A549 (cell line): ENCODE data around the gene MGST2. TPM values are rescaled to one million over a fixed set of nuclear protein-coding genes. Genes with fewer than 3 reads are reported as not detected.
"Not testable (repeated sequence)": the region's sequence is repeated elsewhere in the genome, so short reads cannot be mapped to it uniquely, and the experiment has no call there.

Source experiments
- ATAC-seq, 2 experiments: fragments of 200-7000 bp in 1 of 2; fragments of >200 bp in 1 of 2; cut with Nextera tagmentation in 1 of 2; cut with Tn5 transposase in 1 of 2; 3 replicates each; pipeline versions ENCODE4 v1.8.0 to v1.9.1; 2018 to 2020; ENCODE audit warnings: mild to moderate bottlenecking in 1 of 2, moderate library complexity in 1 of 2
- CTCF ChIA-PET: fragments of 300-600 bp; sonication (Branson Sonifier 250); formaldehyde crosslinking; extraction: SDS; loops from one replicate; lab custom pipeline; 2021; ENCODE audit warnings: antibody characterized with exemption, inconsistent platforms; lab: Yijun Ruan, JAX
- POLR2A ChIA-PET: fragments of 350-600 bp; formaldehyde crosslinking; extraction: SDS; loops from one replicate; lab custom pipeline; 2021; ENCODE audit warnings: antibody characterized with exemption, inconsistent platforms; lab: Yijun Ruan, JAX
- DNase-seq, 2 experiments: peaks; one replicate each; pipeline versions ENCODE4 v3.0.0 to v3.0.0-alpha.2; 2011 to 2016; ENCODE audit warnings: low read depth in 1 of 2, low spot score in 1 of 2
- FAIRE-seq: peaks from 2 replicates; lab custom pipeline; 2011; peaks lifted over from hg19 to GRCh38; lab: Jason Lieb, UNC
- H3K27ac ChIP-seq, 2 experiments: fragments of >200 bp; sonication (Bioruptor Twin); formaldehyde crosslinking; 3 replicates each; pipeline ENCODE4 v1.5.1; 2016 to 2017
- H3K4me1 ChIP-seq: fragments of >200 bp; sonication (Bioruptor Twin); formaldehyde crosslinking; 3 replicates; pipeline ENCODE4 v1.6.1; 2016
- H3K4me2 ChIP-seq: fragments of >200 bp; sonication (Bioruptor Twin); formaldehyde crosslinking; 3 replicates; pipeline ENCODE4 v1.6.1; 2016
- H3K4me3 ChIP-seq: fragments of >200 bp; sonication (Bioruptor Twin); formaldehyde crosslinking; 3 replicates; pipeline ENCODE4 v1.5.1; 2016
- H3K9me3 ChIP-seq: fragments of >200 bp; sonication (Bioruptor Twin); formaldehyde crosslinking; 3 replicates; pipeline ENCODE4 v1.6.1; 2016
- ATOH8 ChIP-seq: fragments of 250-450 bp; sonication (Bioruptor Pico); IDR thresholded peaks from 2 replicates; pipeline ENCODE4 v1.5.0; 2020; ENCODE audit warnings: low read depth, mild to moderate bottlenecking, moderate library complexity
- BHLHE40 ChIP-seq: IDR thresholded peaks from 2 replicates; pipeline ENCODE4 v1.6.1; 2012; ENCODE audit warnings: low read depth, low read length, inconsistent platforms
- CBX8 ChIP-seq: fragments of 200-600 bp; sonication (generic); IDR thresholded peaks from 2 replicates; pipeline ENCODE4 v1.6.1; 2016
- CHD4 ChIP-seq: fragments of 200-600 bp; sonication (generic); IDR thresholded peaks from 2 replicates; pipeline ENCODE4 v1.6.1; 2016; ENCODE audit warnings: antibody characterized with exemption, mild to moderate bottlenecking, borderline replicate concordance
- EHF ChIP-seq: fragments of 250-450 bp; sonication (Bioruptor Pico); IDR thresholded peaks from 2 replicates; pipeline ENCODE4 v1.5.0; 2020; ENCODE audit warnings: mild to moderate bottlenecking
- EHMT2 ChIP-seq: fragments of 200-600 bp; sonication (generic); IDR thresholded peaks from 2 replicates; pipeline ENCODE4 v1.6.1; 2016; ENCODE audit warnings: antibody characterized with exemption, low read depth, mild to moderate bottlenecking, moderate library complexity
- FOXS1 ChIP-seq: fragments of 250-450 bp; sonication (Bioruptor Pico); IDR thresholded peaks from 2 replicates; pipeline ENCODE4 v1.5.0; 2020; ENCODE audit warnings: mild to moderate bottlenecking, moderate library complexity
- GATA3 ChIP-seq: IDR thresholded peaks from 2 replicates; pipeline ENCODE4 v1.6.1; 2012; ENCODE audit warnings: borderline replicate concordance
- HDAC2 ChIP-seq: fragments of 200-600 bp; sonication (generic); IDR thresholded peaks from 2 replicates; pipeline ENCODE4 v1.6.1; 2016
- JUNB ChIP-seq: fragments of >200 bp; sonication (Bioruptor Twin); formaldehyde crosslinking; IDR thresholded peaks from 2 replicates; pipeline ENCODE4 v1.6.1; 2016
- KDM5A ChIP-seq: fragments of 200-600 bp; sonication (generic); IDR thresholded peaks from 2 replicates; pipeline ENCODE4 v1.6.1; 2016; ENCODE audit warnings: antibody characterized with exemption, mild to moderate bottlenecking
- NFE2L2 ChIP-seq: fragments of 150-350 bp; conservative IDR thresholded peaks from 2 replicates; pipeline ENCODE4 v1.6.1; 2014; ENCODE audit warnings: low read length
- PHF8 ChIP-seq: fragments of 200-600 bp; sonication (generic); IDR thresholded peaks from 2 replicates; pipeline ENCODE4 v1.6.1; 2016; ENCODE audit warnings: low read depth, mild to moderate bottlenecking, antibody characterized with exemption, moderate library complexity, borderline replicate concordance
- POLR2A ChIP-seq: IDR thresholded peaks from 2 replicates; pipeline ENCODE4 v1.6.1; 2012; ENCODE audit warnings: mild to moderate bottlenecking, low read length
- RARB ChIP-seq: fragments of 250-450 bp; sonication (Bioruptor Pico); IDR thresholded peaks from 2 replicates; pipeline ENCODE4 v1.8.0; 2021; ENCODE audit warnings: mild to moderate bottlenecking, moderate library complexity
- RCOR1 ChIP-seq: fragments of 150-350 bp; IDR thresholded peaks from 2 replicates; pipeline ENCODE4 v1.6.1; 2014; ENCODE audit warnings: antibody characterized with exemption, low read length, low read depth
- RFX5 ChIP-seq: fragments of 450-650 bp; IDR thresholded peaks from 2 replicates; pipeline ENCODE4 v1.7.1; 2014; ENCODE audit warnings: antibody characterized with exemption, mild to moderate bottlenecking, moderate library complexity
- RNF2 ChIP-seq: fragments of 200-600 bp; sonication (generic); IDR thresholded peaks from 2 replicates; pipeline ENCODE4 v1.6.1; 2016; ENCODE audit warnings: low read depth, mild to moderate bottlenecking, antibody characterized with exemption, moderate library complexity, borderline replicate concordance
- TFCP2L1 ChIP-seq: fragments of 250-450 bp; sonication (Bioruptor Pico); IDR thresholded peaks from 2 replicates; pipeline ENCODE4 v1.5.0; 2021; ENCODE audit warnings: mild to moderate bottlenecking
- TP53 ChIP-seq: fragments of 250-450 bp; sonication (Bioruptor Pico); IDR thresholded peaks from 2 replicates; pipeline ENCODE4 v1.5.0; 2021; ENCODE audit warnings: mild to moderate bottlenecking, moderate library complexity
- USF2 ChIP-seq: fragments of 450-650 bp; IDR thresholded peaks from 2 replicates; pipeline ENCODE4 v1.6.1; 2014; ENCODE audit warnings: antibody characterized with exemption
- ZNF302 ChIP-seq: fragments of 250-450 bp; sonication (Bioruptor Pico); IDR thresholded peaks from 2 replicates; pipeline ENCODE4 v1.9.0; 2021; ENCODE audit warnings: inconsistent platforms, mild to moderate bottlenecking, moderate library complexity
- WGBS: methylation state at CpG from one replicate; pipeline ENCODE4 v1.1.6; 2017; ENCODE audit errors: missing lambda C conversion rate; 5-methylcytosine and 5-hydroxymethylcytosine counted together
- polyA plus RNA-seq, 4 experiments: library from polyadenylated mRNA; depleted of rRNA in 3 of 4; stranded (reverse); fragments of >200 nt; fragmentation: RNase III in 1 of 4; extraction: RNeasy Plus Mini Kit Qiagen cat#74134 plus additional on column Dnase treatment in 1 of 4; gene quantifications; 2 replicates in 3 of 4; 3 replicates in 1 of 4; pipeline ENCODE4 v1.2.3, GENCODE V29; 2011 to 2017

MGST2 gene
- polyA plus RNA-seq, 2 of the 4 experiments (the other 2 are of a cell fraction): 44.0 to 62.1 TPM

- FAIRE-seq (no peak), ATAC-seq (no peak), DNase-seq (no peak)
- Histone ChIP-seq H3K9me3 (no peaks in the 10 kb centered on the region), H3K4me2 (no peak overlapping the region), H3K4me1 (peaks cover 6% of the 10 kb centered on the region), H3K4me3 (no peak overlapping the region), H3K27ac (no peak overlapping the region)
- POLR2A ChIA-PET: no interaction called here
- no peak for TF ChIP-seq USF2
- no peak for TF ChIP-seq ZNF302 (CRISPR knock-in tag)
- TF ChIP-seq KDM5A: no peak
- no peak for TF ChIP-seq BHLHE40
- no peak for TF ChIP-seq RNF2
- no peak for TF ChIP-seq RARB
- no peak for TF ChIP-seq CBX8
- no peak for TF ChIP-seq POLR2A
- no peak for TF ChIP-seq HDAC2
- TF ChIP-seq NFE2L2: no peak
- no peak for TF ChIP-seq JUNB
- TF ChIP-seq RCOR1: no peak
- TF ChIP-seq EHF (CRISPR knock-in tag): no peak
- CTCF ChIA-PET: interaction anchor here (0.8 to 13.0 kb wide), 5 partner anchors 11 to 135 kb away, joined by 3 to 109 read pairs (median 6); no protein-coding TSS in a partner anchor
- 76% methylated on average over 5 of the region's 5 CpGs for whole genome bisulfite sequencing
These were observed 34.6 kb upstream of the MGST2 start for GRCh38 chr4:139630991-139631390.

- TF ChIP-seq CHD4: no peak
- TF ChIP-seq GATA3: no peak
- no peak for TF ChIP-seq FOXS1 (CRISPR knock-in tag)
- no peak for TF ChIP-seq PHF8
- TF ChIP-seq RARB: no peak
- TF ChIP-seq ATOH8: no peak
- no peak for TF ChIP-seq JUNB
- TF ChIP-seq, all 56 proteins: peak for 0
- no peak for DNase-seq
- ChIA-PET CTCF (interaction anchor here (0.8 to 13.0 kb wide), 6 partner anchors 12 to 136 kb away, joined by 3 to 109 read pairs (median 6); no protein-coding TSS in a partner anchor), POLR2A (no interaction called here)
- H3K9me3 ChIP-seq: no peaks in the 10 kb centered on the region
- no peak for FAIRE-seq
- WGBS: 95% methylated on average over 1 of the region's 1 CpG
- ATAC-seq: no peak
- no peak overlapping the region for H3K27ac ChIP-seq
- H3K4me3 ChIP-seq: no peak overlapping the region
- peaks cover 14% of the 10 kb centered on the region for H3K4me1 ChIP-seq
- H3K4me2 ChIP-seq: no peak overlapping the region
These were observed 33.8 kb upstream of the MGST2 start for GRCh38 chr4:139631791-139632190.

- DNase-seq, FAIRE-seq, H3K4me3 ChIP-seq, ATAC-seq, H3K27ac ChIP-seq, H3K9me3 ChIP-seq: not testable (repeated sequence)
- peak overlapping the region; percentile 53; the same call in 2 of the 3 replicates for H3K4me2 ChIP-seq
- H3K4me1 ChIP-seq: peaks cover 15% of the 10 kb centered on the region
- CTCF ChIA-PET: interaction anchor here (1.3 to 13.0 kb wide), 5 partner anchors 10 to 135 kb away, joined by 3 to 109 read pairs (median 11); no protein-coding TSS in a partner anchor
- WGBS: 82% methylated on average over 5 of the region's 5 CpGs
- POLR2A ChIA-PET: interaction anchor here (1.3 kb wide), 1 partner anchor 76 kb away, joined by 3 read pairs; the partner anchor contains the start of gene SETD7
These were observed 32.9 kb upstream of the MGST2 start for GRCh38 chr4:139632739-139633138.

GRCh38 chr4:139633195-139633594 lies 32.4 kb upstream of the MGST2 start:
- DNase-seq (no peak), ATAC-seq (no peak), FAIRE-seq (no peak)
- WGBS: 78% methylated on average over 17 of the region's 17 CpGs
- peak overlapping the region; percentile 37 to 77 for H3K27ac ChIP-seq
- H3K4me2 ChIP-seq: peak overlapping the region; percentile 53
- peaks cover 15% of the 10 kb centered on the region for H3K4me1 ChIP-seq
- ChIA-PET CTCF (interaction anchor here (0.7 to 13.0 kb wide), 25 partner anchors 8 to 219 kb away, joined by 3 to 109 read pairs (median 4); no protein-coding TSS in a partner anchor), POLR2A (interaction anchor here (1.3 to 2.4 kb wide), 2 partner anchors 30 to 77 kb away, joined by 3 to 9 read pairs; partner anchors contain the start of gene SETD7)
- no peak for TF ChIP-seq TFCP2L1 (CRISPR knock-in tag)
- TF ChIP-seq RFX5: no peak
- no peak for TF ChIP-seq TP53 (CRISPR knock-in tag)
- TF ChIP-seq CHD4: no peak
- no peak for TF ChIP-seq EHMT2
- TF ChIP-seq NFE2L2: no peak
- H3K4me3 ChIP-seq: 0 out of 3 replicates have a peak overlapping the region, but pooled peaks have one; percentile 6
- H3K9me3 ChIP-seq: peaks cover 4% of the 10 kb centered on the region; the same call in 1 of the 3 replicates
